IMR-90 (cell line): ENCODE data around the gene ATG10. TPM values are rescaled to one million over a fixed set of nuclear protein-coding genes. Genes with fewer than 3 reads are reported as not detected.

ENCODE experiments used
- ATAC-seq: fragments of 200-7000 bp; cut with Tn5 transposase; 2 replicates; pipeline ENCODE4 v1.9.1; 2020; ENCODE audit warnings: low read depth, mild to moderate bottlenecking, moderate library complexity
- BruUV-seq: library from RNA; stranded (reverse); fragments of 400-500 nt; replicated peaks from 2 replicates; lab custom pipeline; 2021; lab: Mats Ljungman, UMichigan
- CTCF ChIA-PET: fragments of 300-600 bp; formaldehyde crosslinking; extraction: SDS; loops from one replicate; lab custom pipeline; 2021; ENCODE audit warnings: antibody characterized with exemption; lab: Yijun Ruan, JAX
- POLR2A ChIA-PET: fragments of 300-600 bp; sonication (Branson Sonifier 250); formaldehyde crosslinking; loops from one replicate; lab custom pipeline; 2022; ENCODE audit warnings: antibody characterized with exemption; ENCODE audit not compliant: unreplicated experiment; lab: Charles Lee
- DNase-seq: peaks from one replicate; pipeline ENCODE4 v3.0.0; 2013
- H2AFZ ChIP-seq: replicated peaks from 2 replicates; pipeline ENCODE3; 2013; ENCODE audit warnings: low read length, mild to moderate bottlenecking; ENCODE audit not compliant: poor library complexity
- H2AK5ac ChIP-seq: 2 replicates; pipeline ENCODE4 v1.6.1; 2013; ENCODE audit warnings: low read depth, low read length, inconsistent platforms
- H2AK9ac ChIP-seq: replicated peaks from 2 replicates; pipeline ENCODE3; 2013; ENCODE audit warnings: mild to moderate bottlenecking, low read depth, low read length, moderate library complexity; ENCODE audit not compliant: poor library complexity
- H2BK120ac ChIP-seq: 2 replicates; pipeline ENCODE4 v1.6.1; 2013; ENCODE audit warnings: low read depth, low read length, inconsistent platforms
- H2BK15ac ChIP-seq: 3 replicates; pipeline ENCODE4 v1.6.1; 2013; ENCODE audit warnings: low read depth, low read length, inconsistent platforms
- H2BK20ac ChIP-seq: 2 replicates; pipeline ENCODE4 v1.6.1; 2013; ENCODE audit warnings: low read depth, mild to moderate bottlenecking, inconsistent platforms, low read length, moderate library complexity
- H2BK5ac ChIP-seq: 2 replicates; pipeline ENCODE4 v1.6.1; 2013; ENCODE audit warnings: mild to moderate bottlenecking, low read depth, low read length, inconsistent platforms; ENCODE audit not compliant: poor library complexity, severe bottlenecking
- H3K14ac ChIP-seq: replicated peaks from 2 replicates; pipeline ENCODE4 v1.6.1; 2013; ENCODE audit warnings: low read depth, low read length, inconsistent platforms
- H3K18ac ChIP-seq: 2 replicates; pipeline ENCODE4 v1.6.1; 2013; ENCODE audit warnings: low read depth, low read length, control low read depth
- H3K23ac ChIP-seq: 2 replicates; pipeline ENCODE4 v1.6.1; 2013; ENCODE audit warnings: low read depth, low read length, inconsistent platforms
- H3K27ac ChIP-seq: 2 replicates; pipeline ENCODE4 v1.5.1; 2013; ENCODE audit warnings: mild to moderate bottlenecking, control low read depth, low read length; ENCODE audit not compliant: insufficient read depth
- H3K27me3 ChIP-seq: 2 replicates; pipeline ENCODE4 v1.6.1; 2013; ENCODE audit warnings: low read length; ENCODE audit not compliant: control insufficient read depth, insufficient read depth
- H3K36me3 ChIP-seq: 2 replicates; pipeline ENCODE4 v1.6.1; 2013; ENCODE audit warnings: low read length, mixed read lengths; ENCODE audit not compliant: control insufficient read depth, insufficient read depth
- H3K4ac ChIP-seq: 2 replicates; pipeline ENCODE4 v1.6.1; 2013; ENCODE audit warnings: low read depth, low read length, inconsistent platforms
- H3K4me1 ChIP-seq: 2 replicates; pipeline ENCODE4 v1.6.1; 2013; ENCODE audit warnings: low read length, mixed read lengths; ENCODE audit not compliant: control insufficient read depth, insufficient read depth
- H3K4me2 ChIP-seq: 2 replicates; pipeline ENCODE4 v1.6.1; 2013; ENCODE audit warnings: low read depth, mild to moderate bottlenecking, control low read depth, low read length, moderate library complexity
- H3K4me3 ChIP-seq: 2 replicates; pipeline ENCODE4 v1.5.1; 2013; ENCODE audit warnings: low read depth, mild to moderate bottlenecking, control low read depth, low read length, moderate library complexity; ENCODE audit not compliant: insufficient read depth
- H3K56ac ChIP-seq: 2 replicates; pipeline ENCODE4 v1.6.1; 2013; ENCODE audit warnings: low read length, inconsistent platforms; ENCODE audit not compliant: insufficient read depth; ENCODE audit errors: extremely low read depth
- H3K79me1 ChIP-seq, 2 experiments: 2 replicates each; pipeline ENCODE4 v1.6.1; 2013; ENCODE audit warnings: low read length in 2 of 2, inconsistent platforms in 1 of 2, low read depth in 1 of 2
- H3K9ac ChIP-seq: 2 replicates; pipeline ENCODE4 v1.6.1; 2013; ENCODE audit warnings: low read depth, low read length, control low read depth
- H3K9me1 ChIP-seq: 2 replicates; pipeline ENCODE4 v1.6.1; 2013; ENCODE audit warnings: low read length, inconsistent platforms; ENCODE audit not compliant: insufficient read depth
- H3K9me3 ChIP-seq: 2 replicates; pipeline ENCODE4 v1.6.1; 2013; ENCODE audit warnings: low read length; ENCODE audit not compliant: control insufficient read depth, insufficient read depth
- H4K20me1 ChIP-seq: 2 replicates; pipeline ENCODE4 v1.6.1; 2013; ENCODE audit warnings: low read length, inconsistent platforms; ENCODE audit not compliant: insufficient read depth
- H4K5ac ChIP-seq: 2 replicates; pipeline ENCODE4 v1.6.1; 2013; ENCODE audit warnings: mild to moderate bottlenecking, low read depth, low read length, control low read depth
- H4K8ac ChIP-seq, 2 experiments: 2 replicates each; pipeline ENCODE4 v1.6.1; 2013; ENCODE audit warnings: low read depth in 2 of 2, low read length in 2 of 2, control low read depth in 1 of 2, inconsistent platforms in 1 of 2
- H4K91ac ChIP-seq: 2 replicates; pipeline ENCODE4 v1.6.1; 2013; ENCODE audit warnings: low read depth, low read length, inconsistent platforms; ENCODE audit not compliant: insufficient read depth
- BHLHE40 ChIP-seq: fragments of 150-350 bp; IDR thresholded peaks from 2 replicates; pipeline ENCODE4 v1.6.1; 2016; ENCODE audit warnings: mild to moderate bottlenecking, low read depth, low read length
- ELK1 ChIP-seq: fragments of 150-350 bp; IDR thresholded peaks from 2 replicates; pipeline ENCODE4 v1.6.1; 2016; ENCODE audit warnings: low read depth, mild to moderate bottlenecking, low read length, moderate library complexity, borderline replicate concordance
- MAFK ChIP-seq: IDR thresholded peaks from 2 replicates; pipeline ENCODE4 v1.6.1; 2012; ENCODE audit warnings: low read depth, low read length, improper control_type of control experiment
- MXI1 ChIP-seq: IDR thresholded peaks from 2 replicates; pipeline ENCODE4 v1.6.1; 2012; ENCODE audit warnings: low read depth, mild to moderate bottlenecking, low read length, moderate library complexity, borderline replicate concordance
- POLR2A ChIP-seq: IDR thresholded peaks from 2 replicates; pipeline ENCODE4 v1.6.1; 2012; ENCODE audit warnings: mild to moderate bottlenecking, low read depth, low read length
- RAD21 ChIP-seq: IDR thresholded peaks from 2 replicates; pipeline ENCODE4 v1.6.1; 2012; ENCODE audit warnings: low read length, improper control_type of control experiment
- SMC3 ChIP-seq: fragments of 150-350 bp; IDR thresholded peaks from 2 replicates; pipeline ENCODE4 v1.6.1; 2016; ENCODE audit warnings: low read depth, mild to moderate bottlenecking, antibody characterized with exemption, low read length, moderate library complexity
- WGBS, 2 experiments: methylation state at CpG; one replicate each; pipeline versions ENCODE4 v1.1.5 to v1.1.7; 2013; ENCODE audit warnings: missing lambda C conversion rate in 2 of 2; ENCODE audit not compliant: insufficient read length in 1 of 2; ENCODE audit errors: extremely low coverage in 2 of 2; 5-methylcytosine and 5-hydroxymethylcytosine counted together
- dilution Hi-C: fragments of 300-500 bp; cut with HindIII; formaldehyde crosslinking; loops from one replicate; pipeline ENCODE4 v1.14.3; 2018; ENCODE audit warnings: low sequenced_read_pairs; ENCODE audit not compliant: unreplicated experiment
- in situ Hi-C: fragments of 300-500 bp; cut with MboI; formaldehyde crosslinking; loops from 3 replicates; pipeline ENCODE4 v1.14.3; 2019; ENCODE audit warnings: low sequenced_read_pairs, inconsistent platforms, mixed read lengths
- intact Hi-C: fragments of 100-400 bp; cut with micrococcal nuclease; formaldehyde crosslinking; loops from 2 replicates; pipeline ENCODE4 v1.10.0; 2022
- polyA plus RNA-seq, 3 experiments: library from polyadenylated mRNA; depleted of rRNA; stranded (reverse); fragments of >200 nt; gene quantifications; 2 replicates each; pipeline ENCODE4 v1.2.3, GENCODE V29; 2012; ENCODE audit warnings: low replicate concordance in 1 of 3
- total RNA-seq: library from RNA; depleted of rRNA; stranded (reverse); fragments of >200 nt; gene quantifications from 2 replicates; pipeline ENCODE4 v1.2.3, GENCODE V29; 2012

The ATG10 gene
- total and polyA plus RNA-seq, 2 of the 4 experiments (the other 2 are of a cell fraction), result 3.4 to 8.1 TPM

- H3K56ac ChIP-seq, result no peak overlapping the region
- no peak overlapping the region for H2BK20ac ChIP-seq
- ATAC-seq, result no peak
- dilution Hi-C loops, result no loop called here
- WGBS, 2 experiments, result no CpG with 5 or more reads among the region's 1 CpG
- ChIA-PET POLR2A (no interaction called here), CTCF (no interaction called here)
- no peaks in the 10 kb centered on the region; the same call in 1 of the 2 replicates for H4K20me1 ChIP-seq
- H2AK9ac ChIP-seq, result no peak overlapping the region
- in situ Hi-C loops, result loop anchor here (10.0 to 25.0 kb wide), 3 partner anchors 315 to 658 kb away; partner anchors contain the start of gene SSBP2
- H3K27me3 ChIP-seq, result no peaks in the 10 kb centered on the region
- H2AFZ ChIP-seq, result no peak overlapping the region
- no peak overlapping the region for H2AK5ac ChIP-seq
- no peak overlapping the region for H2BK15ac ChIP-seq
- H3K18ac ChIP-seq, result no peak overlapping the region
- no peak overlapping the region for H3K23ac ChIP-seq
- peaks cover 2% of the 10 kb centered on the region; the same call in 1 of the 2 replicates for H3K9me1 ChIP-seq
- H4K8ac ChIP-seq, result no peak overlapping the region
- no peak overlapping the region for H3K4me2 ChIP-seq
- TF ChIP-seq MXI1, result no peak
- TF ChIP-seq MAFK, result no peak
- no peak for TF ChIP-seq ELK1
- no peak for TF ChIP-seq POLR2A
- no peak for TF ChIP-seq BHLHE40
- TF ChIP-seq RAD21, result no peak
- TF ChIP-seq SMC3, result no peak
- no peak overlapping the region for H2BK120ac ChIP-seq
- no peak overlapping the region for H2BK5ac ChIP-seq
- H4K5ac ChIP-seq, result no peak overlapping the region
- no peaks in the 10 kb centered on the region for H3K36me3 ChIP-seq
- peaks cover 4% of the 10 kb centered on the region for H3K4me1 ChIP-seq
- BruUV-seq, result no TSS peak
- H3K9ac ChIP-seq, result no peak overlapping the region
- no peak overlapping the region for H3K27ac ChIP-seq
- no peak overlapping the region for H3K14ac ChIP-seq
- intact Hi-C loops, result loop anchor here (5.0 kb wide), 2 partner anchors 63 to 868 kb away; partner anchors contain the start of gene ZCCHC9
- no peaks in the 10 kb centered on the region for H3K9me3 ChIP-seq
- DNase-seq, result no peak
- no peak overlapping the region for H4K91ac ChIP-seq
- H3K4ac ChIP-seq, result no peak overlapping the region
- no peaks in the 10 kb centered on the region; a peak in 1 of 4 replicates for H3K79me1 ChIP-seq
- H3K4me3 ChIP-seq, result no peak overlapping the region
Observed at GRCh38 chr5:82169892-82170291, 198.1 kb downstream of the ATG10 start.
